Fibroblast of lung (primary cell): ENCODE data around the gene MAPK8.

Source experiments
- CTCF ChIP-seq, 2 donors: IDR thresholded peaks in 1 of 2; conservative IDR thresholded peaks in 1 of 2; 1 replicate in 1 of 2; 2 replicates in 1 of 2; pipeline ENCODE4 v1.5.1; 2011 to 2012; ENCODE audit warnings: low read length in 2 of 2, control low read depth in 1 of 2, inconsistent platforms in 1 of 2, low read depth in 1 of 2, mild to moderate bottlenecking in 1 of 2
- EZH2 ChIP-seq: IDR thresholded peaks from 2 replicates; pipeline ENCODE4 v1.5.1; 2012; ENCODE audit warnings: low read length, control low read depth, mild to moderate bottlenecking; ENCODE audit errors: missing control alignments

GRCh38 chr10:48428896-48429295 is 122.4 kb downstream of the MAPK8 start:
- no peak for TF ChIP-seq EZH2
- TF ChIP-seq CTCF (conservative IDR thresholded peaks at IDR 0.05 in 1 of 2, IDR thresholded peaks at IDR 0.05 in 1 of 2; ENCODE audit: low read depth in 1 of 2, low read length in 2 of 2): no peak
